ENCODE data around the gene WBP4.
A peak's percentile ranks its signal among the peaks of the same experiment; 100 is the strongest.
"Not testable (repeated sequence)": the region's sequence is repeated elsewhere in the genome, so short reads cannot be mapped to it uniquely, and the experiment has no call there.

Gene WBP4

DNA sequence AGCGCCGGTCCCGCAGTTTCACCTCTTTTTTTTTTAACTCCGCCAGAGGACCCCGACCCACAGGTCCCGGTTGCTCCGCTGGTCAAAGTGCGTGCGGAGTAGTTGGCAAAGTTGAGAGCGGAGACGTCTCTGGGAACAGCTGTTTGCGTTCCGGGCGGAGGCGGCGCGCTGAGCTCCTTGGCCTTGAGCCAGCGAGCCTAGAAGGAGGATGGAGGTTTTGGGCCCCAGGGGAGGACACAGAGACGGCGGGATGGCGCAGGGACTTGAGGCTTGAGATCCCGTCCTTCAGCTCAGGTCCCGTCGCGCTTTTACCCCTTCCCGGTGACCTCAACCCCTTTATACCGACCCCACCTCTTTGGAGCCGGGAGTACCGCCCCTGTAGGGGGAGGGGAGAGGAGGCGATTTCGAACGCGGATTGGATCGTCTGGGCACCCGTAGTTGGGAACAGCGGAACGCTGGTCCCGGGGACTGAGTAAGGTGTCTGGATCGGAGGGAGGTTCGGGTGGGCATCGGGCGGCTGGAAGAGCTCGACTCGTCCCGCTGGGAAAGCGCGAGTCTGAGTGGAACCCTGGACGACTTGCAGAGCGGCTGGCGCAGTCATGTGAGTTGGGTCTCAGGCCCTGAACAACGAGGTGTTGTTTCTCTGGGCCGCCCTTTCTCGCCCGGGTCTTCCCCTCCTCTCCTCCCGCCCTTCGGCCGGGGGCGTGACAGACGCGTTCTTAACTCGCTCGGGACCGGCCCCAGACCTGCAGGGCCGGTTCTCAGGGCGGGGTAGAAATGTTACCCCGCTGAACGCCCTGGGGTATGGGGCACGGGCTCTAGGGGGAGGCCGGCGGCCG, at the start of gene WBP4:
WBP4 (plus strand) TSS at position 435 of the 839 bp plus-strand sequence; CDS start at position 600, 165 bp downstream.
- DNase-seq (ENCODE audit: low spot score), result peak; percentile 96

DNA sequence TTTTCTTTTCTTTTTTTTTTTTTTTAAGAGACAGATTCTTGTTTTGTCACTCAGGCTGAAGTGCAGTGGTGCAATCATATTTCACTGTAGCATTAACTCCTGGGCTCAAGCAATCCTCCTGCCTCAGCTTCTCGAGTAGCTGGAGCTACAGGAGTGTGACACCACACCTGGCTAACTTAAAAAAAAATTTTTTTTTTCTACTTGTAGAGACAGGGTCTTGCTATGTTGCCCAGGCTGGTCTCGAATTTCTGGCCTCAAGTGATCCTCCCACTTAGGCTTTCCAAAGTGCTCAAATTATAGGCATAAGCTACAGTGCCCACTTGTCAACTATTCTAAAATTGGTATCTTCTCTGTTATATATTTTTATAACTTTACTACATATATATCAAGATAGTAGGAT, 48.8 kb upstream of the WBP4 start:
- DNase-seq (ENCODE audit: low spot score), result no peak

- DNase-seq (ENCODE audit: low spot score), result no peak
Observed at GRCh38 chr13:41013835-41014234, 47.5 kb upstream of the WBP4 start.

- no peak for DNase-seq (ENCODE audit: low spot score)
Observed at GRCh38 chr13:41015920-41016319, 45.4 kb upstream of the WBP4 start.

DNA sequence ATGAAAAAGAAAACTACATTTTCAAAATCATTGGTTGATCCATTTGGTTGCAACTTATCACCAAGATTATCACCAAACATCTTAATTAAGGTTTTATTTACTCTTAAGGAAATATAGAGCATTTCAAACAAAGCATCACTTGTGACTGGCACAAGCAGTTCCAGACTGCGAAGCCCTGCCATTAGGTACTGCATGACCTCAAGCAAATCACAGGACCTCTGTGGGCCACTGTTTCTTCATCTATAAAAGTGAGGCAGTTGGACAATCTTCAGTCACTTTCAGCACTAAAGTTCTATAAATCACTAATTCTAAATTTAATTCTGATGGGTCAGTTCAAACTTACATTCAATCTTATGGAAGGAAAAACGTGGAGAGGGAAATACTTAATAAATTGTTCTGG, 44.1 kb upstream of the WBP4 start:
- DNase-seq (ENCODE audit: low spot score), result peak; percentile 32

DNA sequence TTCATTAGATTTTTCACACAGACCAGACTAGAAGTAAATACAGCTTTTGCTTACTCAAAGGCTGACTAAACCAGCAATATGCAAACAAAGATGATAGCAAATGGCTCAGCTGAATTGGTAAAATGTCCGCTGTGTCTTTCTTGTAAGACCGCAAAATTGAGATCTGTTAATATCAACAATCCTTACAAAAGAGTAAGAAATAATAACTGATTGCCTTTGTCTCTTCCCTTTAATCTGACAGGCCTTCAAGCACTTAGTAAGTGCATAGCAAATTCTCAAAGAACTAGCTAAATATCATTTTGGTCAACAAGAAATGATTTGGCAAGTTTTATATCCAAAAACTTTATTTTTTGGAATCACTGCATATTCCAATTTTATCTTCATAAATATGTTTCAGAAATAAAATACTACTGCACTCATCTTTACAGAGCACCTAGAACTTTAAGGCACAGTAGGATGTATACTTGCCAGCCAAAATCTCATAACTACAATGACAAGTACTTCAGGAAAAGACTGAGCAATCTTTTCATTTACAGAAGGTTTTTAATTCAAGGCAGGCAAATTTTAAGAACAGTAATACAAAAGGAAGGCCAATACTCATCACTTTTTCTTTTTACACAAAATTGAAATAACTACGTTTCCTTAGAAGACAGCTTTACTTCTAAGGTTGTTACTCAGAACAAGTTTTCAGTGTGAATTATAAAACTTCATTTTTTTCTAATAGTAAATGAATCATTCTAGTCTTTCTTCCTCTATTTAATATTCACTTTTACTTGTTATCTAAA, 43.3 kb upstream of the WBP4 start:
- peak; percentile 36 for DNase-seq (ENCODE audit: low spot score)

DNA sequence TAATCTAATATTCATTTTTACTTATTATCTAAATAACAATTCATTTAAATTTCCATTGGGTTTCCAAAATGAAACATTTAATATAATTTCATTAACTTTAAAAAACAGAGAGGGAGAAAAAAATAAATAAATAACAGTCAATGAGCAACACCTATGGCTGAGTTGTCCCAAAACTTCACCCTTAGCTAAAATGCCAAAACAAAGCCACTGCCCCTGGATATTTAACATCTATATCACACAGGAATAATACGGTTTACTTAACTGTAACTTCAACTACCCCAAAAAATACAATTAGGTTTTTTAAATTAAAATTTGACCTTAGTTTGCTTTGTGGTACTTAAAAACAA, 42.7 kb upstream of the WBP4 start:
- no peak for DNase-seq (ENCODE audit: low spot score)

- DNase-seq (ENCODE audit: low spot score), result peak; percentile 92
Observed at GRCh38 chr13:41019011-41019487, 42.3 kb upstream of the WBP4 start, which contains the start of gene ELF1. ELF1 (minus strand) TSS chr13:41019316; CDS start chr13:40982054, 37,262 bp downstream.

DNA sequence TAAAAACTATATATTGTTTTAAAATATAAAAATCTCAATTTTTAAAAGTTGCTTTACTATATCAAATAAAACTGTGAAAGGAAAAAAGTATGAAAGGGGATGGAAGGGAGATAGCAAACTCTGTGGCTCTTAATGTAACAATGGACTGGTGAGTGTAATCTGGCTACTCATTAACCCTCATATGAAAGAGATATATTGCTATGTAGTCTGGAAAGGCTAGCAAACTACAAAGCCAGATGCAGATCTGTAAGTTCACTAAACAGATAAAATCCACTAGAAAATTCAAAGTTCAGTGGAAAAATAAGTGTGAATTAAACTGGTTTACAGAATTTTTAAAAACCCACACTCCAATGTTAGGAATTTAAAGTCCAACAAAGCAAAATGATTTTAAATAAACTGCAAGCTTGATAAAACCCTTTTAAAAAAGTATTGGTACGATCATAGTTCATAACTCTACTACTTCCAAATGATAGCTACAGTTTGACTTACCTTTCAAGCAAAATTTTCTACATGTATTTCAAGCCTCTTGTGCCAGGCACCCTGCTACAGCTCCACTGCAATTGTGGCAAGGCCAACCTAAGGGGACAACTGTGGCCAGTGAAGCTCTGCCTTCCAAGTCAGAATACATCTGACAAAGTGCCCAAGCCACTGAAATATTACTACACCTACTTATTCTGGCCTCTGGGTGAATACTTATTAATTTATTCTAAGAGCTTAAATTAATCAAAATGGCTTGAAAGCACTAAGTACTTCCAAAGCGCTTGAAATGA, 41.5 kb upstream of the WBP4 start:
- peak; percentile 61 for DNase-seq (ENCODE audit: low spot score)

DNA sequence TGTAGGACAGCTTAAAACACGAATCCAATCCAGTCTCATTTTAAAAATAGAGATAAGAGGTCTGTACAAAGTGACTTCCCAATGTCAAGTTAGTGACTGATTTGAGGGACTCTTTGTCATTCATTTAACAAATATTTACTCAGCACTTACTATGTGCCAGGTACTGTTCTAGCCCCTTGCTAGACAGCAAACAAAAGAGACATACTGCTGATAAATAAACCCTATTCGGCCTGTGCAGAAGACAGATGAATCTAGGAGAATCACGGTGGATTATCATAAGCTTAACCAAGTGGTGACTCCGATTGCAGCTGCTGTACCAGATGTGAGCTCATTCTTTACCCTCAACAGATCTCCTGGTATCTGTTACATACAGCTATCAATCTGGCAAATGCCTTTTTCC, 35.8 kb upstream of the WBP4 start:
- no peak for DNase-seq (ENCODE audit: low spot score)

DNA sequence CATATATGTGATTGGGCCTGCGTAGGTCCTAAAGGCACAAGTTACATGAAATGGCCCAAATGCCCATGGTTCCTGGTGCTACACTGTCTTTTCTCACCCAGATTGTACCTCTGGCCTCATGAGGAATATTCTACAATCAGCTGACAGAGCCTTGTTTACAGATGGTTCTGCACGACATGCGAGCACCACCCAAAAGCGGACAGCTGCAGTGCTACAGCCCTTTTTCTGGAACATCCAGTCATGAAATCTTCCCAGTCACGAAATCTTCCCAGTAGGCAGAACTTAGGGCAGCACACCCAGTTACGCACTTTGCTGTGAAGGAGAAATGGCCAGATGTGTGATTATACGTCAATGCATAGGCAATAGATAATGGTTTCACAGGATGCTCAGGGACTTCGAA, 34.5 kb upstream of the WBP4 start:
- DNase-seq (ENCODE audit: low spot score), result no peak

GRCh38 chr13:41028051-41028450, 33.3 kb upstream of the WBP4 start:
- DNase-seq (ENCODE audit: low spot score), result peak; percentile 54

GRCh38 chr13:41029629-41030028, 31.7 kb upstream of the WBP4 start:
- no peak for DNase-seq (ENCODE audit: low spot score)

DNA sequence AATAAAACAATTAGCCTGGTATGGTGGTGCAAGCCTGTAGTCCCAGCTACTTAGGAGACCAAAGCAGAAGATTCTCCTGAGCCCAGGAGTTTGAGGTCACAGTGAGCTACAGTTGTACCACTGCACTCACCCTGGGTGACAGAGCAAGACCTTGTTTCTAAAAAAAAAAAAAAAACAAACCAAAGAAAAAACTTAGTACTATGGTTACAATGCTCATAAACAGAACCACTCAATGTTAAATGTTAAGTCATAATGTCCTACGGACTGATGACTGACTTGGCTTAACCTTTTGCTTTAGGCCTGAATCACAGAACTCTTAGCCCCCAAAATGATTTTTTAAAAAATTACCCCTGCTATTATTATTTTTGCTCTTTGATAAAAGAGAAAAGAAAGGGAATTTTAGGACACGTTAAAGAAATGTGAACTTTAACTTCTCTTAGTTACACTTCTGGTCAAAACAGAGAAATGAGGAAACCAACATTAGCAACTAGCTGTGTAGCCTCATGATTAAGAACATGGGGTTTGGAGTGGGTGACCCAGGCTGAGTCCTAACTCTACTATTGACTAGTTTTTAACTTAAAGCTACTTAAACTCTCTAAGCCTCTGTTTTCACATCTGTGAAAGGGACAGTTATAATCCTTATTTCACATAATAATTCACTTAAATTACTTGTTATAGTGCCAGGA, 28.5 kb upstream of the WBP4 start:
- no peak for DNase-seq (ENCODE audit: low spot score)

DNA sequence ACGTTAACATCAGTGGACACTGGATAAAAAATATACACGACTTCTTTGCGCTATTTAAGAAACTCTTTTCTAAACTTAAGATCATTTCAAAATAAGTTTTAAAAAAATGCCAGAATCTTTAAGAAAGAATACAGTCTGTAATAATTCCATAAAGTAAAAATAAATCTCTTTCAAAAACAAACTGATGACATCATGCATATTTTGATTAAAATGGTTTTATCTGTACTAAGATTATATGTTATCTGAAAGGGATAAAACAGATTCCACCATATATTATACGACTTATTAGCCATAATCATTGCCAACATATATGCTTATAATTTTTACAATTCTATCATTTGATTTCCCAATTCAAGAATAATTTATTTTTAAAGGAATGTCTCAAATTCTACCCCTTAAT, 26.9 kb upstream of the WBP4 start:
- no peak for DNase-seq (ENCODE audit: low spot score)

DNA sequence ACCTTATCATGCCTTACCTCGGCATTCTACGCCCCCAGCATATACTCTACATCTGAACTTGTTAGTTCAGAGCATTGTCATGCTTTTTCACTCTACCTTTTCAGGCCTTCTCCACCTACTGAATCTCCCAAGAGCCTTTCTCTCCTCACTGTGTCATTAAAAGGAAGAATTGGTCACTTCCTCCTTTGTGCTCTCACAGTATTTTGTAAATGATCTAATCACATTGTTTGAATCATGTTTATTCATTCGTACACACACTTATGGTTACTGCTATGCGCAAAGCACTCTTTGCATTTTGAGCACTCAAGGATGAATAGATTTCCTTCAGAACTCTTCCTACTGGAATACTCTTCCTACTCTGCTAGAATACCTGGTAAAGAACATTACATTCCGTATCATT, 26.4 kb upstream of the WBP4 start:
- peak; percentile 83 for DNase-seq (ENCODE audit: low spot score)

DNA sequence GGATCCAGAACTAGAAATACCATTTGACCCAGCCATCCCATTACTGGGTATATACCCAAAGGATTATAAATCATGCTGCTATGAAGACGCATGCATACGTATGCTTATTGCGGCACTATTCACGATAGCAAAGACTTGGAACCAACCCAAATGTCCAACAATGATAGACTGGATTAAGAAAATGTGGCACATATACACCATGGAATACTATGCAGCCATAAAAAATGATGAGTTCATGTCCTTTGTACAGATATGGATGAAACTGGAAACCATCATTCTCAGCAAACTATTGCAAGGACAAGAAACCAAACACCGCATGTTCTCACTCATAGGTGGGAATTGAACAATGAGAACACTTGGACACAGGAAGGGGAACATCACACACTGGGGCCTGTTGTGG, 24.8 kb upstream of the WBP4 start:
- DNase-seq (ENCODE audit: low spot score), result not testable (repeated sequence)

- no peak for DNase-seq (ENCODE audit: low spot score)
Observed at GRCh38 chr13:41039746-41040145, 21.6 kb upstream of the WBP4 start.

GRCh38 chr13:41040584-41041334, 20.6 kb upstream of the WBP4 start:
- no peak for DNase-seq (ENCODE audit: low spot score)

DNA sequence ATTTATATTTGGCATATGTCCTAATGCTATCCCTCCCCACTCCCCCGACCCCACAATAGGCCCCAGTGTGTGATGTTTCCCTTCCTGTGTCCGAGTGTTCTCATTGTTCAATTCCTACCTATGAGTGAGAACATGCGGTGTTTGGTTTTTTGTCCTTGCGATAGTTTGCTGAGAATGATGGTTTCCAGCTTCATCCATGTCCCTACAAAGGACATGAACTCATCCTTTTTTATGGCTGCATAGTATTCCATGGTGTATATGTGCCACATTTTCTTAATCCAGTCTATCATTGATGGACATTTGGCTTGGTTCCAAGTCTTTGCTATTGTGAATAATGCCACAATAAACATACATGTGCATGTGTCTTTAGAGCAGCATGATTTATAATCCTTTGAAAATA, 18.9 kb upstream of the WBP4 start:
- not testable (repeated sequence) for DNase-seq (ENCODE audit: low spot score)

DNA sequence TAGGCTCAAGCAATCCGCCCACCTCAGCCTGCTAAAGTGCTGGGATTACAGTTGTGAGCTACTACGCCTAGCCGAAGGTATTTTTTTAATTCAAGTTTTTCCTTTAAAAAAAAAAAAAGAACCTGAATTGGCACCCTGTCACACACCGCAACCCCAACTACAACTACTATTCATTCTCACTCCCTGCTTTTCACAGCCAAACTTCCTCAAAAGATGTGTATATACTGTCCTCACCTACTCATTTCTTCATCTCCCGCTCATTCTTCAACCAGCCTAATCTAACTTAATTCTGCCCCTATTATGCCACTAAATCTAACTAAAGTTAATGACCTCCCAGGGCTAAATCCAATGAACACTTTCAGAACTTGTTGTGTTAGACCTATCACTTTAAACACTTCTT, 12.7 kb upstream of the WBP4 start:
- DNase-seq (ENCODE audit: low spot score), result no peak
